Measurements from ENCODE around the gene EEFSEC. TPM values are rescaled to one million over a fixed set of nuclear protein-coding genes. Genes with fewer than 3 reads are reported as not detected.

EEFSEC gene
- total and polyA plus RNA-seq, 2 of the 8 experiments (the other 6 are each of a cell fraction or from before 2014, with no cell fraction given) = 13.1 to 19.8 TPM

GRCh38 chr3:128301186-128302023, 148.1 kb downstream of the EEFSEC start:
- FAIRE-seq (no peak), DNase-seq (ENCODE audit: low read depth in 1 of 2, low spot score in 2 of 2) (peak in 1 of 2 experiments; percentile 39)
- Histone ChIP-seq H4K20me1 (replicated peaks in 1 of 2; ENCODE audit: control insufficient read depth in 1 of 2, insufficient read depth in 2 of 2, low read length in 2 of 2) (no peaks in the 10 kb centered on the region), H3K4ac (replicated peaks; ENCODE audit: insufficient read length, low read depth, low read length) (no peak overlapping the region), H3K18ac (ENCODE audit: extremely low read depth, low read length) (no peak overlapping the region), H2BK20ac (ENCODE audit: low read length) (no peak overlapping the region), H3K36me3 (ENCODE audit: control insufficient read depth in 2 of 4, insufficient read depth in 4 of 4, low read length in 3 of 4) (no peaks in the 10 kb centered on the region), H2BK5ac (ENCODE audit: low read depth, low read length) (no peak overlapping the region), H3K4me1 (replicated peaks in 1 of 4; ENCODE audit: control insufficient read depth in 3 of 4, insufficient read depth in 4 of 4, low read length in 3 of 4) (no peaks in the 10 kb centered on the region), H3K14ac (ENCODE audit: insufficient read length) (no peak overlapping the region), H4K8ac (ENCODE audit: extremely low read depth, insufficient read depth, low read length) (no peak overlapping the region; the same call in 1 of the 2 replicates), H3K4me2 (ENCODE audit: insufficient read depth in 1 of 2, low read depth in 2 of 2, low read length in 2 of 2) (no peak overlapping the region), H3K9ac (replicated peaks in 1 of 4; ENCODE audit: extremely low read depth in 1 of 4, low read depth in 3 of 4, low read length in 3 of 4) (no peak overlapping the region), H3K23me2 (ENCODE audit: low read depth, low read length) (no peaks in the 10 kb centered on the region), H3K79me2 (ENCODE audit: control insufficient read depth in 1 of 2, insufficient read depth in 2 of 2, low read length in 2 of 2) (no peaks in the 10 kb centered on the region), H2BK15ac (ENCODE audit: low read length) (no peak overlapping the region), H3K27ac (ENCODE audit: low read depth, low read length) (no peak overlapping the region), H3K79me1 (ENCODE audit: low read depth, low read length) (no peaks in the 10 kb centered on the region), H3K56ac (replicated peaks; ENCODE audit: insufficient read length, low read depth, low read length) (no peak overlapping the region), H2AFZ (ENCODE audit: low read length) (no peak overlapping the region), H3K4me3 (ENCODE audit: extremely low read depth in 1 of 4, insufficient read depth in 2 of 4, low read depth in 3 of 4, low read length in 4 of 4) (no peak overlapping the region), H2BK12ac (ENCODE audit: low read depth, low read length) (no peak overlapping the region), H3K23ac (ENCODE audit: insufficient read length) (no peak overlapping the region), H3K9me3 (ENCODE audit: insufficient read depth in 2 of 2, low read depth in 1 of 2, low read length in 1 of 2) (no peaks in the 10 kb centered on the region), H2AK5ac (ENCODE audit: low read depth, low read length) (no peak overlapping the region), H4K5ac (ENCODE audit: insufficient read length, low read depth, low read length) (no peak overlapping the region), H3K27me3 (replicated peaks in 1 of 4; ENCODE audit: control insufficient read depth in 3 of 4, extremely low read depth in 1 of 4, insufficient read depth in 3 of 4, low read length in 3 of 4) (no peaks in the 10 kb centered on the region), H2BK120ac (replicated peaks; ENCODE audit: low read depth, low read length) (no peak overlapping the region), H4K91ac (replicated peaks; ENCODE audit: insufficient read length, low read length) (no peak overlapping the region)
- TF ChIP-seq TCF12 (IDR thresholded peaks at IDR 0.05; ENCODE audit: low read depth, low read length) (no peak), FOSL1 (IDR thresholded peaks at IDR 0.05; ENCODE audit: insufficient read depth, low read depth, low read length) (no peak), TAF1 (IDR thresholded peaks at IDR 0.05; ENCODE audit: low read depth, low read length) (no peak), ZNF274 (IDR thresholded peaks at IDR 0.05; ENCODE audit: borderline replicate concordance, extremely low read depth, low read length) (no peak)
- POLR2A ChIA-PET (ENCODE audit: partially characterized antibody) = no interaction called here
- 89% methylated on average over 8 of the region's 8 CpGs; no CpG with 5 or more reads in 1 of the 2 experiments for WGBS, 2 experiments (ENCODE audit: extremely low coverage in 1 of 2, insufficient coverage in 1 of 2, insufficient read length in 1 of 2, insufficient replicate concordance in 2 of 2, low coverage in 1 of 2, low lambda C conversion rate in 2 of 2, missing lambda C conversion rate in 1 of 2)
- CTCF ChIA-PET (ENCODE audit: partially characterized antibody) = interaction anchor here (1.0 to 2.1 kb wide), 8 partner anchors 14 to 113 kb away, joined by 3 to 8 read pairs (median 4); no protein-coding TSS in a partner anchor
